Osteoblast (primary cell): ENCODE results near the gene TMEM200B. TPM values are rescaled to one million over a fixed set of nuclear protein-coding genes. Genes with fewer than 3 reads are reported as not detected.

Experiments used
- DNase-seq: peaks from one replicate; pipeline ENCODE4 v3.0.0; 2011; ENCODE audit warnings: low spot score, mixed read lengths; ENCODE audit not compliant: insufficient read length; ENCODE audit errors: missing footprints
- H2AFZ ChIP-seq: 2 replicates; pipeline ENCODE4 v1.6.0; 2011; ENCODE audit warnings: mild to moderate bottlenecking, low read length
- H3K27ac ChIP-seq: 2 replicates; pipeline ENCODE4 v1.5.1; 2011; ENCODE audit warnings: mild to moderate bottlenecking, low read depth, low read length, moderate library complexity
- H3K27me3 ChIP-seq: 2 replicates; pipeline ENCODE4 v1.6.0; 2012; ENCODE audit warnings: mild to moderate bottlenecking, control low read depth, inconsistent platforms, low read length, moderate library complexity; ENCODE audit not compliant: insufficient read depth
- H3K36me3 ChIP-seq: 2 replicates; pipeline ENCODE4 v1.5.1; 2011; ENCODE audit warnings: mild to moderate bottlenecking, low read length, control low read depth, moderate library complexity; ENCODE audit not compliant: insufficient read depth
- H3K4me1 ChIP-seq: 2 replicates; pipeline ENCODE4 v1.5.1; 2011; ENCODE audit warnings: mild to moderate bottlenecking, low read length, control low read depth, moderate library complexity; ENCODE audit not compliant: insufficient read depth
- H3K4me2 ChIP-seq: 2 replicates; pipeline ENCODE4 v1.6.0; 2011; ENCODE audit warnings: mild to moderate bottlenecking, low read length; ENCODE audit not compliant: insufficient read depth
- H3K4me3 ChIP-seq: fragments of 200-600 bp; sonication (generic); 3 replicates; pipeline ENCODE4 v1.5.1; 2012; ENCODE audit warnings: mild to moderate bottlenecking, low read length, inconsistent platforms; ENCODE audit not compliant: insufficient read depth
- H3K79me2 ChIP-seq: 2 replicates; pipeline ENCODE4 v1.6.0; 2012; ENCODE audit warnings: mild to moderate bottlenecking, low read length, control low read depth, inconsistent platforms; ENCODE audit not compliant: insufficient read depth
- H3K9me3 ChIP-seq: 2 replicates; pipeline ENCODE4 v1.5.1; 2011; ENCODE audit warnings: low read depth, low read length, control low read depth
- H4K20me1 ChIP-seq: 2 replicates; pipeline ENCODE4 v1.6.0; 2012; ENCODE audit warnings: mild to moderate bottlenecking, low read length, control low read depth; ENCODE audit not compliant: insufficient read depth
- total RNA-seq: library from RNA; depleted of rRNA; stranded (reverse); fragments of >200 nt; gene quantifications from 2 replicates; pipeline ENCODE4 v1.2.3, GENCODE V29; 2012
- TF ChIP-seq, protein P1 (sequence below): IDR thresholded peaks from 2 replicates; pipeline ENCODE4 v1.5.1; 2011; ENCODE audit warnings: mild to moderate bottlenecking, low read depth, low read length, moderate library complexity; ENCODE audit errors: extremely low read depth

The TMEM200B gene
- total RNA-seq, 1 donor, result 9.4 TPM

GRCh38 chr1:29124366-29125236 lies 898 bp upstream of the TMEM200B start:
- H3K79me2 ChIP-seq, result no peaks in the 10 kb centered on the region
- TF ChIP-seq, protein P1, sequence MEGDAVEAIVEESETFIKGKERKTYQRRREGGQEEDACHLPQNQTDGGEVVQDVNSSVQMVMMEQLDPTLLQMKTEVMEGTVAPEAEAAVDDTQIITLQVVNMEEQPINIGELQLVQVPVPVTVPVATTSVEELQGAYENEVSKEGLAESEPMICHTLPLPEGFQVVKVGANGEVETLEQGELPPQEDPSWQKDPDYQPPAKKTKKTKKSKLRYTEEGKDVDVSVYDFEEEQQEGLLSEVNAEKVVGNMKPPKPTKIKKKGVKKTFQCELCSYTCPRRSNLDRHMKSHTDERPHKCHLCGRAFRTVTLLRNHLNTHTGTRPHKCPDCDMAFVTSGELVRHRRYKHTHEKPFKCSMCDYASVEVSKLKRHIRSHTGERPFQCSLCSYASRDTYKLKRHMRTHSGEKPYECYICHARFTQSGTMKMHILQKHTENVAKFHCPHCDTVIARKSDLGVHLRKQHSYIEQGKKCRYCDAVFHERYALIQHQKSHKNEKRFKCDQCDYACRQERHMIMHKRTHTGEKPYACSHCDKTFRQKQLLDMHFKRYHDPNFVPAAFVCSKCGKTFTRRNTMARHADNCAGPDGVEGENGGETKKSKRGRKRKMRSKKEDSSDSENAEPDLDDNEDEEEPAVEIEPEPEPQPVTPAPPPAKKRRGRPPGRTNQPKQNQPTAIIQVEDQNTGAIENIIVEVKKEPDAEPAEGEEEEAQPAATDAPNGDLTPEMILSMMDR, result peak; percentile 53
- H3K27me3 ChIP-seq, result no peaks in the 10 kb centered on the region
- H3K4me3 ChIP-seq, result peak overlapping the region; percentile 81
- peak overlapping the region; percentile 89 for H2AFZ ChIP-seq
- H3K4me2 ChIP-seq, result peak overlapping the region; percentile 86
- no peaks in the 10 kb centered on the region for H3K9me3 ChIP-seq
- H4K20me1 ChIP-seq, result peaks cover 10% of the 10 kb centered on the region
- DNase-seq, result peak; percentile 100
- H3K27ac ChIP-seq, result peak overlapping the region; percentile 77
- H3K36me3 ChIP-seq, result no peaks in the 10 kb centered on the region
- peaks cover 12% of the 10 kb centered on the region for H3K4me1 ChIP-seq

GRCh38 chr1:29123053-29123886 lies 433 bp downstream of the TMEM200B start:
- Histone ChIP-seq H3K9me3 (no peaks in the 10 kb centered on the region), H3K4me3 (peak overlapping the region; percentile 81), H3K79me2 (no peaks in the 10 kb centered on the region), H3K36me3 (no peaks in the 10 kb centered on the region), H4K20me1 (peaks cover 10% of the 10 kb centered on the region), H3K27me3 (no peaks in the 10 kb centered on the region), H3K4me2 (peak overlapping the region; percentile 86), H3K27ac (peak overlapping the region; percentile 65), H2AFZ (peak overlapping the region; percentile 62), H3K4me1 (peaks cover 12% of the 10 kb centered on the region)
- peak; percentile 94 for DNase-seq
- TF ChIP-seq, protein P1, result no peak

DNA sequence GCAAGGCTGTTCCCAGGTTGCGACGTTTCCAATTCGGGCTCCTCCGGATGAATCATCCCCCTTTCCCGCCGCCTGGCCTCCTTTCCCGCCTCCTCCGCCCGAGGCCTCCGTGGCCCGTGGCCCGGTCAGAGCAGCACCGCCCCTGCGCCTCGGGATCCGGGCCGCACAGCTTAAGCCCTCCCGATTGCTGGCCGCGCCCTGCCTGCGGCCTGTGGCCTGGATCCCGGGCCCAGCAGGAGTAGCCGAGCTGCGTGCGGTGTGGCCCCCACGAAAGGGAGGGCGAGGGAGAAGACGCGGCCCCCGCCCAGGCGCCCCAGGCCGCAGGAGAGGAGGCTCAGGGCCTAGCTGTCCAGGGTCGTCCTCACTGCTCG lies 1.0 kb downstream of the TMEM200B start:
- Histone ChIP-seq H3K36me3 (no peaks in the 10 kb centered on the region), H3K4me2 (peak overlapping the region; percentile 86), H4K20me1 (peaks cover 10% of the 10 kb centered on the region), H2AFZ (peak overlapping the region; percentile 62), H3K79me2 (no peaks in the 10 kb centered on the region), H3K9me3 (no peaks in the 10 kb centered on the region), H3K4me1 (peaks cover 12% of the 10 kb centered on the region), H3K27me3 (no peaks in the 10 kb centered on the region), H3K27ac (peak overlapping the region; percentile 65), H3K4me3 (peak overlapping the region; percentile 81)
- TF ChIP-seq, protein P1, result no peak
- peak; percentile 99 for DNase-seq
